ENCODE measurements around the gene SPA17. TPM values are rescaled to one million over a fixed set of nuclear protein-coding genes. Genes with fewer than 3 reads are reported as not detected.

SPA17 gene
- polyA plus RNA-seq, 3 donors: 0.75 to 6.7 (median 4.2) TPM

DNA sequence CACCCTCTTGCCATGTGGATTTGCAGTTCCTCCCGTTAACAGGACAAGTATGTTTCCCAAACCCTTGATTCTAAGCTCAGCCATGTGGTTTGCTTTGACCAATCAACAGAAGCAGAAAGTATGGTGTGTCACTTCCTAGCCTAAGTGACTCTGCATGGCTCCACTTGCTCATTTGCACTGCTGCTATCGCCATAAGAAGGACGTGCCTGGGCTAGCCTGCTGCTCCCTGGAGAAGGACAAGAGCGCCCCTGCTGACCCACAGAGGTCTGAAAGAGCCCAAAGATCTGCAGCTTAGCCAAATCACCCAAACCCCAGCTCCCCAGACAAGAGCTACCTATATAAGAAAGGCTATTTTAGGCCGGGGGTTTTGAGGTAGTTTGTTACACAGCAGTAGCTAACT lies 33.0 kb upstream of the SPA17 start:
- Mint-ChIP-seq H3K9me3 (peaks cover 0 to 7% (median 2%) of the 10 kb centered on the region in 7 donors), H3K27ac (no peak overlapping the region), H3K27me3 (ENCODE audit: low read depth in 3 of 3) (peaks cover 0 to 2% (median 0%) of the 10 kb centered on the region in 3 donors), H3K36me3 (peaks cover 31 to 35% of the 10 kb centered on the region in 2 donors), H3K4me1 (peaks cover 6% of the 10 kb centered on the region), H3K4me3 (no peak overlapping the region)
- 100% methylated on average over 1 of the region's 5 CpGs for WGBS (ENCODE audit: insufficient coverage)
- no peak overlapping the region for H3K9ac ChIP-seq (ENCODE audit: insufficient read depth, low read length, poor library complexity, severe bottlenecking)
- no peaks in the 10 kb centered on the region for H3K79me2 ChIP-seq (ENCODE audit: insufficient read depth, low read length)
- no peak overlapping the region for H2AFZ ChIP-seq (ENCODE audit: insufficient read depth, low read depth, low read length, poor library complexity, severe bottlenecking)
- no peak for DNase-seq
- no peaks in the 10 kb centered on the region for H3K27me3 ChIP-seq (ENCODE audit: control insufficient read depth in 2 of 2, insufficient read depth in 2 of 2, low read length in 2 of 2)
- peaks cover 24 to 38% of the 10 kb centered on the region in 2 donors for H3K36me3 ChIP-seq (replicated peaks in 1 of 2; ENCODE audit: control insufficient read depth in 1 of 2, insufficient read depth in 2 of 2, low read length in 2 of 2)
- TF ChIP-seq, protein P1, sequence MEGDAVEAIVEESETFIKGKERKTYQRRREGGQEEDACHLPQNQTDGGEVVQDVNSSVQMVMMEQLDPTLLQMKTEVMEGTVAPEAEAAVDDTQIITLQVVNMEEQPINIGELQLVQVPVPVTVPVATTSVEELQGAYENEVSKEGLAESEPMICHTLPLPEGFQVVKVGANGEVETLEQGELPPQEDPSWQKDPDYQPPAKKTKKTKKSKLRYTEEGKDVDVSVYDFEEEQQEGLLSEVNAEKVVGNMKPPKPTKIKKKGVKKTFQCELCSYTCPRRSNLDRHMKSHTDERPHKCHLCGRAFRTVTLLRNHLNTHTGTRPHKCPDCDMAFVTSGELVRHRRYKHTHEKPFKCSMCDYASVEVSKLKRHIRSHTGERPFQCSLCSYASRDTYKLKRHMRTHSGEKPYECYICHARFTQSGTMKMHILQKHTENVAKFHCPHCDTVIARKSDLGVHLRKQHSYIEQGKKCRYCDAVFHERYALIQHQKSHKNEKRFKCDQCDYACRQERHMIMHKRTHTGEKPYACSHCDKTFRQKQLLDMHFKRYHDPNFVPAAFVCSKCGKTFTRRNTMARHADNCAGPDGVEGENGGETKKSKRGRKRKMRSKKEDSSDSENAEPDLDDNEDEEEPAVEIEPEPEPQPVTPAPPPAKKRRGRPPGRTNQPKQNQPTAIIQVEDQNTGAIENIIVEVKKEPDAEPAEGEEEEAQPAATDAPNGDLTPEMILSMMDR (IDR thresholded peaks at IDR 0.05): no peak
- peaks cover 5 to 8% of the 10 kb centered on the region in 2 donors for H3K4me1 ChIP-seq (ENCODE audit: control insufficient read depth in 1 of 2, insufficient read depth in 2 of 2, low read length in 2 of 2)
- intact Hi-C loops (cut with micrococcal nuclease): no loop called here
- no peak overlapping the region for H3K4me2 ChIP-seq (replicated peaks; ENCODE audit: extremely low read depth, low read length, poor library complexity, severe bottlenecking)
- no peak overlapping the region for H3K4me3 ChIP-seq (replicated peaks in 1 of 3; ENCODE audit: low read depth in 2 of 3, low read length in 3 of 3)
- peaks cover 0 to 3% of the 10 kb centered on the region in 2 donors for H3K9me3 ChIP-seq (replicated peaks in 1 of 2; ENCODE audit: control insufficient read depth in 1 of 2, insufficient read depth in 1 of 2, low read length in 2 of 2)
- no peak overlapping the region for H3K27ac ChIP-seq (ENCODE audit: low read depth in 1 of 2, low read length in 2 of 2)
- H4K20me1 ChIP-seq (ENCODE audit: insufficient read depth, low read length): no peaks in the 10 kb centered on the region

DNA sequence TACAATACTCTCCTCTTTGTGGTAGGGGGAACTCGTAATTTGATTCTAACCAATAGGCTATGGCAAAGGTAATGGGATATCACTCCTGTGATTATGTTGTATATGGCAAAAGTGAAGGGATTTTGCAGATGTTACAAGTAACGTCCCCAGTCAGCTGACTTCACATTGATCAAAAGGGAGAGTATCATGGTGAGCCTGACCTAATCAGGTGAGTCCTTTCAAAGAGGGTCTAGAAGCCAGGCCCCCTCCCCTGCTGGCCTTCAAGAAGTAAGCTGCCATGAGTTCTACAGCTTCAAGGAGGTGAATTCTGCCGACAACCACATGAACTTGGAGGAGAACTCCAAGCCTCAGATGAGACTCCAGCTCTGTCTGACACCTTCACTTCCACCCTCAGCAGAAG lies 31.1 kb upstream of the SPA17 start:
- peaks cover 5 to 19% of the 10 kb centered on the region in 2 donors for H3K36me3 ChIP-seq (replicated peaks in 1 of 2; ENCODE audit: control insufficient read depth in 1 of 2, insufficient read depth in 2 of 2, low read length in 2 of 2)
- H3K36me3 Mint-ChIP-seq: peaks cover 13 to 16% of the 10 kb centered on the region in 2 donors
- no peaks in the 10 kb centered on the region for H3K27me3 ChIP-seq (ENCODE audit: control insufficient read depth in 2 of 2, insufficient read depth in 2 of 2, low read length in 2 of 2)
- peaks cover 5 to 8% of the 10 kb centered on the region in 2 donors for H3K4me1 ChIP-seq (ENCODE audit: control insufficient read depth in 1 of 2, insufficient read depth in 2 of 2, low read length in 2 of 2)
- H3K9me3 Mint-ChIP-seq: peaks cover 0 to 7% (median 2%) of the 10 kb centered on the region in 7 donors
- peaks cover 6% of the 10 kb centered on the region for H3K4me1 Mint-ChIP-seq
- H2AFZ ChIP-seq (ENCODE audit: insufficient read depth, low read depth, low read length, poor library complexity, severe bottlenecking): no peak overlapping the region
- H3K4me2 ChIP-seq (replicated peaks; ENCODE audit: extremely low read depth, low read length, poor library complexity, severe bottlenecking): no peak overlapping the region
- intact Hi-C loops (cut with micrococcal nuclease): no loop called here
- H3K9me3 ChIP-seq (replicated peaks in 1 of 2; ENCODE audit: control insufficient read depth in 1 of 2, insufficient read depth in 1 of 2, low read length in 2 of 2): peaks cover 0 to 3% of the 10 kb centered on the region in 2 donors
- H3K4me3 Mint-ChIP-seq: no peak overlapping the region
- H3K27ac Mint-ChIP-seq: no peak overlapping the region
- H3K27ac ChIP-seq (ENCODE audit: low read depth in 1 of 2, low read length in 2 of 2): no peak overlapping the region
- TF ChIP-seq, protein P1 (IDR thresholded peaks at IDR 0.05): no peak
- 100% methylated on average over 1 of the region's 3 CpGs for WGBS (ENCODE audit: insufficient coverage)
- H3K27me3 Mint-ChIP-seq (ENCODE audit: low read depth in 3 of 3): peaks cover 0 to 2% (median 0%) of the 10 kb centered on the region in 3 donors
- no peaks in the 10 kb centered on the region for H4K20me1 ChIP-seq (ENCODE audit: insufficient read depth, low read length)
- DNase-seq: no peak
- no peak overlapping the region for H3K9ac ChIP-seq (ENCODE audit: insufficient read depth, low read length, poor library complexity, severe bottlenecking)
- no peaks in the 10 kb centered on the region for H3K79me2 ChIP-seq (ENCODE audit: insufficient read depth, low read length)
- no peak overlapping the region for H3K4me3 ChIP-seq (replicated peaks in 1 of 3; ENCODE audit: low read depth in 2 of 3, low read length in 3 of 3)

Data from CD14-positive monocyte (primary cell).